CD8-positive, alpha-beta memory T cell (primary cell): ENCODE results near the gene ECD. TPM values are rescaled to one million over a fixed set of nuclear protein-coding genes. Genes with fewer than 3 reads are reported as not detected.

Experiments used
- CTCF ChIA-PET: fragments of 350-600 bp; sonication (Branson Sonifier 250); formaldehyde crosslinking; loops from one replicate; lab custom pipeline; 2021; ENCODE audit warnings: antibody characterized with exemption; lab: Charles Lee
- POLR2A ChIA-PET: fragments of 350-600 bp; sonication (Branson Sonifier 250); formaldehyde crosslinking; loops from one replicate; lab custom pipeline; 2021; ENCODE audit warnings: antibody characterized with exemption; lab: Charles Lee
- DNase-seq, 5 donors: peaks; one replicate each; pipeline versions ENCODE4 v3.0.0 to v3.0.0-alpha.2; 2020 to 2022; ENCODE audit warnings: mixed read lengths in 1 of 5
- H3K27ac ChIP-seq: one replicate; pipeline ENCODE4 v1.7.0; 2013; ENCODE audit warnings: low read depth, mild to moderate bottlenecking, low read length, moderate library complexity
- H3K27me3 ChIP-seq: 2 replicates; pipeline ENCODE4 v1.7.0; 2013; ENCODE audit warnings: low read length, mild to moderate bottlenecking; ENCODE audit not compliant: insufficient read depth, poor library complexity, severe bottlenecking
- H3K36me3 ChIP-seq: 2 replicates; pipeline ENCODE4 v1.7.0; 2013; ENCODE audit warnings: mild to moderate bottlenecking, low read length, moderate library complexity; ENCODE audit not compliant: insufficient read depth
- H3K4me1 ChIP-seq: 2 replicates; pipeline ENCODE4 v1.7.0; 2013; ENCODE audit warnings: mild to moderate bottlenecking, low read length, moderate library complexity; ENCODE audit not compliant: insufficient read depth
- H3K4me3 ChIP-seq: 2 replicates; pipeline ENCODE4 v1.7.0; 2013; ENCODE audit warnings: mild to moderate bottlenecking, low read length
- H3K9me3 ChIP-seq: 2 replicates; pipeline ENCODE4 v1.7.0; 2013; ENCODE audit warnings: mild to moderate bottlenecking, low read length
- H3K27ac Mint-ChIP-seq, 8 donors: one replicate each; pipeline ENCODE4 v1.8.0; 2020 to 2021; ENCODE audit warnings: mixed read lengths in 8 of 8, mild to moderate bottlenecking in 6 of 8, inconsistent platforms in 3 of 8, moderate library complexity in 3 of 8
- H3K27me3 Mint-ChIP-seq, 2 donors: one replicate each; pipeline ENCODE4 v1.8.0; 2020 to 2021; ENCODE audit warnings: mixed read lengths in 2 of 2, mild to moderate bottlenecking in 1 of 2, moderate library complexity in 1 of 2
- H3K36me3 Mint-ChIP-seq, 3 donors: one replicate each; pipeline ENCODE4 v1.8.0; 2020 to 2021; ENCODE audit warnings: mixed read lengths in 3 of 3, inconsistent platforms in 1 of 3, mild to moderate bottlenecking in 1 of 3
- H3K4me1 Mint-ChIP-seq, 3 donors: one replicate each; pipeline ENCODE4 v1.8.0; 2020 to 2021; ENCODE audit warnings: mixed read lengths in 3 of 3, inconsistent platforms in 1 of 3, mild to moderate bottlenecking in 1 of 3
- H3K4me3 Mint-ChIP-seq, 7 donors: one replicate each; pipeline ENCODE4 v1.8.0; 2020 to 2021; ENCODE audit warnings: mixed read lengths in 7 of 7, mild to moderate bottlenecking in 6 of 7, moderate library complexity in 4 of 7, inconsistent platforms in 2 of 7
- H3K9me3 Mint-ChIP-seq, 5 donors: one replicate each; pipeline ENCODE4 v1.8.0; 2020 to 2022; ENCODE audit warnings: mixed read lengths in 5 of 5, mild to moderate bottlenecking in 3 of 5, moderate library complexity in 2 of 5, inconsistent platforms in 1 of 5
- polyA plus RNA-seq: library from polyadenylated mRNA; unstranded; fragments of 300-500 nt; fragmentation: Illumina TruSeq; gene quantifications from one replicate; pipeline ENCODE4 v1.2.3, GENCODE V29; 2021
- total RNA-seq, 2 experiments: library from RNA; stranded (reverse); gene quantifications; one replicate each; pipeline ENCODE4 v1.2.3, GENCODE V29; 2021

The ECD gene
- total and polyA plus RNA-seq, 3 experiments from 2014 or later, result 24.9 to 35.8 (median 33.2) TPM

DNA sequence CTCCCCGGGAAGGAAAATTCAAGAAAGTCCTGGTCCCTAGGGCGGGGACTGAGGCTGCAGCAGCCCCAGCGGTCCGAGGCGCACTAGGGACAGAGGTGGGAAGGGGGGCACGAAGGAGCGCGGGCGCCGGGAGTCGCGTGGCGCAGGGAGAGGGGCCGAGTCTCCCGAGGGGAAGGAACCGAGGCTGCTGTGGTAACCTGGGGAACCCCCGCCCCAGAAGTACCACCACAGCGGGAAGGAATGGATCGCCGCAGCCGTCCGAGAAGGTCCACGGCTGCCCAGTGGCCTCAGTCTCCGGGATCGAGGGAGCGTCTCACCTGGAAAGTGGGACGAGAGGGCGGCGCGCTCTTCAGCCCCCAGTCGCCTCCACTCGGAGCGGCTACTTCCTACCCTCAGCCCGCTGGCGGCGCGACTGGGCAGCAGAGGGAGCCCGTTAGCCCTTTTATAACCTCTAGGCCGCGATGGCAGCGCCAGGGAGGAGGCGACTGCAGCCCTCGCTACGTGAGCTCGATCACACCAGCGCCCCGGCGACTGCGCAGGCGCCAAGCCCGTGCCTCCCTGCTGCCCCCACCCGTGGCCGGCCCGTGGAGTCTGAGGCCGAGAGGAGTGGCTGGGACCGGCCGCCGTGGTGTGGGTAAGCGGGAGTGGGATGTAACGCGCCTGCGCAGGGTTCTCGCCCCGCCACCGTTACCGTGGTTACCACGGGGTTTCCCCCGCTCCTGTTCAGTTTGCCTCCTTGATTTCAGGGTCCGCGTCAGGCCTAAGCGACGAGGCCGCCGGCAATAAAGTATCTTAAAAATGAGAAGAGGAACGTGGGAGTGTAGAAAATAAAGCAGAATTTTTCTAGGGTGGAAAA lies 71.1 kb downstream of the ECD start, which contains the start of gene P4HA1:
Gene P4HA1 (minus strand): TSS at position 418 of the 856 bp plus-strand sequence. CDS start 21,983 bp downstream, outside the sequence.
- no peaks in the 10 kb centered on the region for H3K27me3 ChIP-seq
- H3K27me3 Mint-ChIP-seq, result peaks cover 0 to 2% of the 10 kb centered on the region in 2 donors
- no peaks in the 10 kb centered on the region for H3K9me3 Mint-ChIP-seq
- H3K27ac Mint-ChIP-seq, result peak within 1 kb of the TSS; percentile 91 to 99 (median 98)
- H3K36me3 ChIP-seq, result no peaks in the 10 kb centered on the region
- peaks cover 0 to 15% (median 0%) of the 10 kb centered on the region in 3 donors for H3K36me3 Mint-ChIP-seq
- CTCF ChIA-PET, result interaction anchor here (0.5 to 8.3 kb wide), 28 partner anchors 10 to 971 kb away, joined by 3 to 105 read pairs (median 4); partner anchors contain the start of genes ECD, FAM149B1 and NUDT13
- peak; percentile 92 to 99 (median 98) for DNase-seq
- H3K4me1 Mint-ChIP-seq, result peaks cover 27 to 38% (median 38%) of the 10 kb centered on the region in 3 donors
- POLR2A ChIA-PET, result interaction anchor here (0.5 to 1.7 kb wide), 12 partner anchors 14 to 399 kb away, joined by 3 to 14 read pairs (median 4); partner anchors contain the start of genes DNAJC9, FAM149B1, NUDT13 and PPP3CB
- H3K27ac ChIP-seq, result peak within 1 kb of the TSS; percentile 88
- peak within 1 kb of the TSS; percentile 70 for H3K4me3 ChIP-seq
- no peaks in the 10 kb centered on the region for H3K9me3 ChIP-seq
- H3K4me1 ChIP-seq, result peaks cover 14% of the 10 kb centered on the region
- peak within 1 kb of the TSS; percentile 84 to 97 (median 91) for H3K4me3 Mint-ChIP-seq

DNA sequence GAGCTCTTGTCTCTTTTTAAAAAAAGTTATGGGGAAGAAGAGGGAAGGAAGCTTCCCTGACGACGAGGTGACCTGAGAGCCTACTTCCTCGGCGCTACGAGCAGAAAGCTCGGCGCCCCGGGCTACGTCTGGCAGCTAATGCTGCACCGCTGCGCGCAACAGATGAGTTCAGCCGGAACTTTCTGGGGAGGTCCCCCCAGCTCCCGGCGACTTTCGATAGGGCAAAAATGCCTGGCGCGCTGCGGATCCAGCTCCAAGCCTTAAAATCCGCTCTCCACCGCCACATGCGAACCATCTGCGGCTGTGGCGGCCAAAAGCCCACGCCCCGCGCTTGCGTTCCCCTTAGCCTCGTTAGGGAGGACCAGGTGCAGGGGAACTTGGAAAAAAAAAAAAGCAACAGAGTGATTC lies 71.8 kb downstream of the ECD start:
- Mint-ChIP-seq H3K4me3 (peak overlapping the region; percentile 84 to 97 (median 91)), H3K36me3 (peaks cover 0 to 17% (median 2%) of the 10 kb centered on the region in 3 donors), H3K27me3 (peaks cover 0 to 2% of the 10 kb centered on the region in 2 donors), H3K9me3 (no peaks in the 10 kb centered on the region), H3K27ac (peak overlapping the region; percentile 91 to 99 (median 98)), H3K4me1 (peaks cover 27 to 41% (median 41%) of the 10 kb centered on the region in 3 donors)
- peak; percentile 60 to 81 (median 69) for DNase-seq
- peaks cover 14% of the 10 kb centered on the region for H3K4me1 ChIP-seq
- H3K4me3 ChIP-seq, result peak overlapping the region; percentile 70
- peak overlapping the region; percentile 88 for H3K27ac ChIP-seq
- H3K36me3 ChIP-seq, result no peaks in the 10 kb centered on the region
- H3K27me3 ChIP-seq, result no peaks in the 10 kb centered on the region
- H3K9me3 ChIP-seq, result no peaks in the 10 kb centered on the region
- CTCF ChIA-PET, result interaction anchor here (0.6 to 8.3 kb wide), 14 partner anchors 10 to 970 kb away, joined by 3 to 105 read pairs (median 6); partner anchors contain the start of genes DNAJC9, ECD, FAM149B1 and NUDT13
- POLR2A ChIA-PET, result interaction anchor here (0.5 to 1.7 kb wide), 9 partner anchors 14 to 926 kb away, joined by 3 to 14 read pairs (median 5); partner anchors contain the start of genes DNAJC9, NUDT13 and PPP3CB

DNA sequence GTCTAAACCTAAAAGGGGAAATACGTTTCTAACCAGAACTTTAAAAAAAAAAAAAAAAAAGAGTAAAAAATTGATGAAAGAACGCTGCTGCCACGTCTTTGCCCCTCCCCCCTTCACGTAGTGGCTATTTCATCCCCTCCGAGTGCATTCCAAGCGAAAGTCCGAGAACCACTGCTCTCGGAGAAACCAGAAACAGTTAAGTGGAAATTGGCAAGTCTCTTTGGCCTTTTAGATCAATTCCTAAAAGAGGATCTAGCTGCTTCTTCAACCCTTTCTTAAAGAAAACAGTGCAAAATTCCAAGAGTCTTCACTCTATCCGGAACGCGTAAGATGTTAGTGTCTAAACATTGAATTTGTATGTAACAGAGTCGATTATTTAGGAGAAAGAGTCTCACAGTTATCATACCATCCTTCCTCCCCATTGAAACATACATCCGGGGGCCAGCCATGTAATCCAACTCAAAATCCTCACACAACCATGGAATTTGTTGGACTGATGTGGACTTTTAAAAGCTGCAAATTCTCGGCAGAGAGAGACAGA lies 72.3 kb downstream of the ECD start:
- no peaks in the 10 kb centered on the region for H3K9me3 ChIP-seq
- no peaks in the 10 kb centered on the region for H3K36me3 ChIP-seq
- H3K9me3 Mint-ChIP-seq, result no peaks in the 10 kb centered on the region
- H3K27ac Mint-ChIP-seq, result peak overlapping the region; percentile 91 to 99 (median 98)
- peak in 4 of 5 donors; percentile 34 to 55 (median 46) for DNase-seq
- peak overlapping the region; percentile 88 for H3K27ac ChIP-seq
- peak overlapping the region; percentile 70 for H3K4me3 ChIP-seq
- peak overlapping the region; percentile 84 to 97 (median 91) for H3K4me3 Mint-ChIP-seq
- ChIA-PET CTCF (interaction anchor here (0.6 to 8.3 kb wide), 16 partner anchors 11 to 970 kb away, joined by 3 to 105 read pairs (median 4); partner anchors contain the start of genes DNAJC9, ECD, FAM149B1 and NUDT13), POLR2A (interaction anchor here (0.6 to 1.7 kb wide), 9 partner anchors 15 to 1071 kb away, joined by 3 to 14 read pairs (median 7); partner anchors contain the start of genes DNAJC9, NUDT13 and PPP3CB)
- peaks cover 0 to 17% (median 2%) of the 10 kb centered on the region in 3 donors for H3K36me3 Mint-ChIP-seq
- peaks cover 0 to 2% of the 10 kb centered on the region in 2 donors for H3K27me3 Mint-ChIP-seq
- H3K4me1 Mint-ChIP-seq, result peaks cover 27 to 41% (median 41%) of the 10 kb centered on the region in 3 donors
- peaks cover 14% of the 10 kb centered on the region for H3K4me1 ChIP-seq
- no peaks in the 10 kb centered on the region for H3K27me3 ChIP-seq

DNA sequence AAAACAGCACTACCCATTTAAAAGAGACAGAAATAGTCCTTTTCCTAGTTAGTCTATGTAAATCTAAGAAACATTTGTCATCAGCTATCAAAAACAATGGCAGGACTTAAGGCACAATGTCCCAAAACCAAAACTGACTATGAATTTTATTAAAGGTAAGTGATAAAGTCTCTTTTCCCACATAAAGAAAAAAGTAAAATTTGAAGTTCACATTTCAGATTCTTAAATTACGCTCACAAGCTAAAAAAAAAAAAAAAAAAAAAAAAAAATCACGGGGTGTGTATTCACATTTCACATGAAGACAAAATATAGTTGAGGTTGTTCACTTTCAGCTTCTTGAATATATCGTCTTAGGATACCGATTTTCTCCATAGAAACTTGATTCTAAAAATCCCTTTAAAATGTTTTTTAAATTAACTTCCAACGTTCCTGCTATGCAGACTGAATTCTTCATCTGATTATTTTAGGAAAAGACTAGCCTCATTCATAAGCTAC lies 72.8 kb downstream of the ECD start:
- POLR2A ChIA-PET, result interaction anchor here (0.5 to 0.6 kb wide), 5 partner anchors 42 to 1072 kb away, joined by 3 to 7 read pairs (median 4); partner anchors contain the start of gene DNAJC9
- Histone ChIP-seq H3K27ac (peak overlapping the region; percentile 88), H3K4me3 (peak overlapping the region; percentile 70), H3K4me1 (peaks cover 14% of the 10 kb centered on the region), H3K9me3 (no peaks in the 10 kb centered on the region), H3K36me3 (no peaks in the 10 kb centered on the region), H3K27me3 (no peaks in the 10 kb centered on the region)
- no peak for DNase-seq
- peak overlapping the region; percentile 91 to 99 (median 98) for H3K27ac Mint-ChIP-seq
- peaks cover 0 to 2% of the 10 kb centered on the region in 2 donors for H3K27me3 Mint-ChIP-seq
- peaks cover 27 to 41% (median 41%) of the 10 kb centered on the region in 3 donors for H3K4me1 Mint-ChIP-seq
- no peaks in the 10 kb centered on the region for H3K9me3 Mint-ChIP-seq
- H3K4me3 Mint-ChIP-seq, result peak overlapping the region; percentile 84 to 97 (median 91)
- CTCF ChIA-PET, result interaction anchor here (0.8 to 8.3 kb wide), 5 partner anchors 11 to 65 kb away, joined by 3 to 105 read pairs (median 4); no protein-coding TSS in a partner anchor
- H3K36me3 Mint-ChIP-seq, result peaks cover 0 to 14% (median 2%) of the 10 kb centered on the region in 3 donors

DNA sequence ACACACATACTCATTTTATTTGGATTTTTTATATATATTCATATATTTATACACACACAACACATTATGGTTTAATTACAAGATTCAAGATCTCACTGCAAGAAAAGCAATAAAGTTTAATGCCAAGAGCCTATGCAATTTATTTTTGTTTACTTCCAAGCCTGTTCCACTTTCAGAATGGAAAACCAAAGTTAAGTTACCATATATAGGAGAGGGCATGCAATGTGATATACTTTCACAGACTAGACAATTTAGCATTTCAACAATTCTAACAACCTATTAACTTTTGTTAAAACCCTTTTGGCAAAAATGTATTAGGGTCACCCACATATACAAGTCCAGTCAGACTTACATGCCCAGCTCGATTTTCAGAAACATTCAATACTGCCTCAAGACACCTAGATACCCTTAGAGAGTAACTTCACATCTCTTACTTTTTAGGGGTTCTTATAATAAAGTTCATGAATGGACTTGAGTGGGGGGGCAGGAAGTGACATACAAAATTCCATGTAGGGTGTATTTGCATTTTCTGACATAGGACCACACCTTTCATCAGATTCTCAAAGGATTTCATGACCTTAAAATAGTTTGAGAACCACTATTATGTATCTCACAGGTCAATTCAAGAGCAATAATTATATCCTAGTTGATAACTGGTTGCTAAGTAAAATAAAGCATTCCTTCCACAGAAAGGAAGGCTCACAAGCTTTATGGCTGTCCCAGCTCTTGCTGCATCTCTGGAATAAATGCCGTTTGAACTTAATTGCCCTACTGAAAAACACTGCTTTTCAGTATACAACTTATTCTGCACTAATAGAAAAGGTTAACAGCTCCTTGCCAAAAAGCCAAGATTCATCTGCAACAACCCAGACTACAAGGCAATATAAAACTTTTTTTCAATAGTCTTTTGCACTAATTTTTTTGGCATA lies 73.6 kb downstream of the ECD start:
- Mint-ChIP-seq H3K27ac (peak overlapping the region in 4 of 8 donors; percentile 29 to 91 (median 57)), H3K9me3 (no peaks in the 10 kb centered on the region), H3K36me3 (peaks cover 0 to 14% (median 2%) of the 10 kb centered on the region in 3 donors), H3K4me3 (peak overlapping the region in 6 of 7 donors; percentile 19 to 97 (median 76)), H3K4me1 (peaks cover 27 to 41% (median 41%) of the 10 kb centered on the region in 3 donors), H3K27me3 (peaks cover 0 to 2% of the 10 kb centered on the region in 2 donors)
- Histone ChIP-seq H3K4me3 (peak overlapping the region; percentile 70), H3K4me1 (peaks cover 14% of the 10 kb centered on the region), H3K9me3 (no peaks in the 10 kb centered on the region), H3K36me3 (no peaks in the 10 kb centered on the region), H3K27ac (peak overlapping the region; percentile 88), H3K27me3 (no peaks in the 10 kb centered on the region)
- CTCF ChIA-PET, result interaction anchor here (0.8 to 8.3 kb wide), 4 partner anchors 10 to 66 kb away, joined by 3 to 105 read pairs (median 12); no protein-coding TSS in a partner anchor
- no peak for DNase-seq
- POLR2A ChIA-PET, result interaction anchor here (0.5 to 0.6 kb wide), 3 partner anchors 41 to 153 kb away, joined by 3 to 6 read pairs (median 4); partner anchors contain the start of gene DNAJC9

DNA sequence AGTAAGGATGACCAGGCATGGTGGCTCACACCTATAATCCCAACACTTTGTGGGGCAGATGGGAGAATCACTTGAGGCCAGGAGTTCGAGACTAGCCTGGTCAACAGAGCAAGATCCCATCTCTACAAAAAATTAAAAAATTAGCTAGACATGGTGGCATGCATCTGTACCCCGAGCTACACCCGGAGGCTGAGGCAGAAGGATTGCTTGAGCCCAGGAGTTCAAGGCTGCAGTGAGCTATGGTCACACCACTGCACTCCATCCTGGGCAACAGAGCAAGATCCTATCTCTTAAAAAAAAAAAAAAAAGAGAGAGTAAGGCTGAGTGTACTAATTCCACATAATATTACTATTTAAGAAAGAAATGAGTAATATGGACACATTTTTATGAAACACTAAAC lies 75.0 kb downstream of the ECD start:
- Histone ChIP-seq H3K4me3 (no peak overlapping the region), H3K27ac (no peak overlapping the region), H3K27me3 (no peaks in the 10 kb centered on the region), H3K9me3 (no peaks in the 10 kb centered on the region), H3K36me3 (no peaks in the 10 kb centered on the region), H3K4me1 (peaks cover 14% of the 10 kb centered on the region)
- H3K27ac Mint-ChIP-seq, result peak overlapping the region in 1 of 8 donors; percentile 18
- H3K4me1 Mint-ChIP-seq, result peaks cover 27 to 45% (median 41%) of the 10 kb centered on the region in 3 donors
- peaks cover 0 to 13% (median 2%) of the 10 kb centered on the region in 3 donors for H3K36me3 Mint-ChIP-seq
- no peaks in the 10 kb centered on the region for H3K9me3 Mint-ChIP-seq
- peaks cover 0 to 2% of the 10 kb centered on the region in 2 donors for H3K27me3 Mint-ChIP-seq
- H3K4me3 Mint-ChIP-seq, result peak overlapping the region in 1 of 7 donors; percentile 69
- no peak for DNase-seq
- ChIA-PET POLR2A (interaction anchor here (0.7 kb wide), 1 partner anchor 320 kb away, joined by 4 read pairs; no protein-coding TSS in a partner anchor), CTCF (interaction anchor here (0.6 to 8.3 kb wide), 3 partner anchors 10 to 67 kb away, joined by 3 to 105 read pairs (median 4); no protein-coding TSS in a partner anchor)
